ENCODE results near the gene PLD5.

The PLD5 gene

GRCh38 chr1:242189591-242189990 is 334.9 kb downstream of the PLD5 start:
- H3K27ac ChIP-seq (ENCODE audit: low read depth, low read length, poor library complexity, severe bottlenecking): no peak overlapping the region
- no peak overlapping the region for H3K9ac ChIP-seq (ENCODE audit: low read length)
- no peaks in the 10 kb centered on the region for H3K9me2 ChIP-seq (ENCODE audit: low read depth, low read length)
- H2AFZ ChIP-seq (ENCODE audit: low read length): no peak overlapping the region
- H3F3A ChIP-seq (ENCODE audit: insufficient read depth, low read length): no peaks in the 10 kb centered on the region
- H3K4me1 ChIP-seq (ENCODE audit: insufficient read depth, low read length, severe bottlenecking): no peaks in the 10 kb centered on the region
- TF ChIP-seq CTCF (IDR thresholded peaks at IDR 0.05; ENCODE audit: low read length) (no peak), EZH2 (IDR thresholded peaks at IDR 0.05; ENCODE audit: borderline replicate concordance, low read length) (no peak)
- no peak overlapping the region for H3K4me3 ChIP-seq (ENCODE audit: low read depth, low read length, poor library complexity, severe bottlenecking)
- H4K20me1 ChIP-seq (ENCODE audit: insufficient read depth, low read length): no peaks in the 10 kb centered on the region
- H3K79me2 ChIP-seq (ENCODE audit: insufficient read depth, low read length): no peaks in the 10 kb centered on the region
- H3K9me3 ChIP-seq (ENCODE audit: low read length): no peaks in the 10 kb centered on the region
- H3K27me3 ChIP-seq (ENCODE audit: insufficient read depth, low read length): no peaks in the 10 kb centered on the region
- H3K4me2 ChIP-seq (ENCODE audit: low read length): no peak overlapping the region
- no peaks in the 10 kb centered on the region for H3K36me3 ChIP-seq (ENCODE audit: insufficient read depth, low read length)

- TF ChIP-seq CTCF (IDR thresholded peaks at IDR 0.05; ENCODE audit: low read length) (no peak), EZH2 (IDR thresholded peaks at IDR 0.05; ENCODE audit: borderline replicate concordance, low read length) (no peak)
- no peaks in the 10 kb centered on the region for H3K9me2 ChIP-seq (ENCODE audit: low read depth, low read length)
These were observed 336.7 kb downstream of the PLD5 start for GRCh38 chr1:242187816-242188215.

GRCh38 chr1:242187171-242187570 is 337.3 kb downstream of the PLD5 start:
- Histone ChIP-seq H3K9ac (ENCODE audit: low read length) (no peak overlapping the region), H3K4me1 (ENCODE audit: insufficient read depth, low read length, severe bottlenecking) (no peaks in the 10 kb centered on the region), H3K27me3 (ENCODE audit: insufficient read depth, low read length) (no peaks in the 10 kb centered on the region), H3F3A (ENCODE audit: insufficient read depth, low read length) (no peaks in the 10 kb centered on the region), H3K9me2 (ENCODE audit: low read depth, low read length) (no peaks in the 10 kb centered on the region), H3K27ac (ENCODE audit: low read depth, low read length, poor library complexity, severe bottlenecking) (no peak overlapping the region), H3K9me3 (ENCODE audit: low read length) (no peaks in the 10 kb centered on the region), H4K20me1 (ENCODE audit: insufficient read depth, low read length) (no peaks in the 10 kb centered on the region), H2AFZ (ENCODE audit: low read length) (no peak overlapping the region), H3K4me3 (ENCODE audit: low read depth, low read length, poor library complexity, severe bottlenecking) (no peak overlapping the region), H3K79me2 (ENCODE audit: insufficient read depth, low read length) (no peaks in the 10 kb centered on the region), H3K36me3 (ENCODE audit: insufficient read depth, low read length) (no peaks in the 10 kb centered on the region), H3K4me2 (ENCODE audit: low read length) (no peak overlapping the region)
- no peak for TF ChIP-seq CTCF (IDR thresholded peaks at IDR 0.05; ENCODE audit: low read length)
- TF ChIP-seq EZH2 (IDR thresholded peaks at IDR 0.05; ENCODE audit: borderline replicate concordance, low read length): no peak

More at GRCh38 chr1:242187816-242188215, 336.7 kb downstream of the PLD5 start:
- no peaks in the 10 kb centered on the region for H3K36me3 ChIP-seq (ENCODE audit: insufficient read depth, low read length)
- H3K79me2 ChIP-seq (ENCODE audit: insufficient read depth, low read length): no peaks in the 10 kb centered on the region
- no peaks in the 10 kb centered on the region for H4K20me1 ChIP-seq (ENCODE audit: insufficient read depth, low read length)
- no peaks in the 10 kb centered on the region for H3K27me3 ChIP-seq (ENCODE audit: insufficient read depth, low read length)
- no peaks in the 10 kb centered on the region for H3K4me1 ChIP-seq (ENCODE audit: insufficient read depth, low read length, severe bottlenecking)
- H3K4me2 ChIP-seq (ENCODE audit: low read length): no peak overlapping the region
- no peak overlapping the region for H3K27ac ChIP-seq (ENCODE audit: low read depth, low read length, poor library complexity, severe bottlenecking)
- H3K4me3 ChIP-seq (ENCODE audit: low read depth, low read length, poor library complexity, severe bottlenecking): no peak overlapping the region
- no peaks in the 10 kb centered on the region for H3K9me3 ChIP-seq (ENCODE audit: low read length)
- no peak overlapping the region for H2AFZ ChIP-seq (ENCODE audit: low read length)
- no peak overlapping the region for H3K9ac ChIP-seq (ENCODE audit: low read length)
- H3F3A ChIP-seq (ENCODE audit: insufficient read depth, low read length): no peaks in the 10 kb centered on the region

Measured in OCI-LY1 (cell line).